ACHN (cell line): Measurements from ENCODE around the gene CTNNA2.

Source experiments
- DNase-seq: peaks from one replicate; pipeline ENCODE4 v3.0.0-alpha.2; 2015
- in situ Hi-C: cut with HindIII; loops from 2 replicates; pipeline ENCODE4 v1.10.0; 2017; ENCODE audit warnings: low sequenced_read_pairs, low pct_ligation_motif_present, low pct_unique_long_range_greater_than_20kb

CTNNA2 gene

GRCh38 chr2:80638783-80639182 lies 1125.9 kb downstream of the CTNNA2 start:
- DNase-seq, result no peak
- in situ Hi-C loops, result no loop called here

- in situ Hi-C loops, result no loop called here
Measured at GRCh38 chr2:80642465-80642864, 1129.6 kb downstream of the CTNNA2 start.

GRCh38 chr2:80643598-80643997 lies 1130.7 kb downstream of the CTNNA2 start:
- in situ Hi-C loops, result no loop called here
- DNase-seq, result no peak

More at GRCh38 chr2:80642465-80642864, 1129.6 kb downstream of the CTNNA2 start:
- no peak for DNase-seq

GRCh38 chr2:80651435-80651834 lies 1138.6 kb downstream of the CTNNA2 start:
- in situ Hi-C loops, result no loop called here
- no peak for DNase-seq

GRCh38 chr2:80655265-80655664 lies 1142.4 kb downstream of the CTNNA2 start:
- no peak for DNase-seq
- in situ Hi-C loops, result no loop called here

- no peak for DNase-seq
- in situ Hi-C loops, result no loop called here
Measured at GRCh38 chr2:80670763-80671162, 1157.9 kb downstream of the CTNNA2 start.

GRCh38 chr2:80687524-80687923 lies 1174.7 kb downstream of the CTNNA2 start:
- in situ Hi-C loops, result no loop called here
- no peak for DNase-seq

GRCh38 chr2:80689106-80689505 lies 1176.3 kb downstream of the CTNNA2 start:
- in situ Hi-C loops, result no loop called here
- no peak for DNase-seq
